Suprapubic skin (tissue), 4 donors: ENCODE measurements around the gene ZNF418. TPM values are rescaled to one million over a fixed set of nuclear protein-coding genes. Genes with fewer than 3 reads are reported as not detected.
"Not testable (repeated sequence)": the region's sequence is repeated elsewhere in the genome, so short reads cannot be mapped to it uniquely, and the experiment has no call there.

ENCODE experiments used
- DNase-seq, 2 donors: peaks; one replicate each; pipeline ENCODE4 v3.0.0-alpha.2; 2019; ENCODE audit warnings: low spot score in 2 of 2
- H3K27ac ChIP-seq: fragments of 200-600 bp; sonication (generic); one replicate; pipeline ENCODE4 v1.5.1; 2019
- H3K27me3 ChIP-seq: fragments of 200-600 bp; sonication (generic); one replicate; pipeline ENCODE4 v1.5.1; 2019
- H3K36me3 ChIP-seq: fragments of 200-600 bp; sonication (generic); one replicate; pipeline ENCODE4 v1.5.1; 2019
- H3K4me1 ChIP-seq: fragments of 200-600 bp; sonication (generic); one replicate; pipeline ENCODE4 v1.5.1; 2019
- H3K4me3 ChIP-seq: fragments of 200-600 bp; sonication (generic); one replicate; pipeline ENCODE4 v1.5.1; 2019; ENCODE audit warnings: mild to moderate bottlenecking
- H3K9me3 ChIP-seq: fragments of 200-600 bp; sonication (generic); one replicate; pipeline ENCODE4 v1.5.1; 2019
- EP300 ChIP-seq: sonication (generic); formaldehyde crosslinking; IDR thresholded peaks from one replicate; pipeline ENCODE4 v1.6.1; 2017; ENCODE audit warnings: antibody characterized with exemption
- POLR2A ChIP-seq, 2 donors: fragments of 450-650 bp; IDR thresholded peaks; one replicate each; pipeline ENCODE4 v1.6.1; 2017; ENCODE audit warnings: antibody characterized with exemption in 2 of 2, mild to moderate bottlenecking in 2 of 2, moderate library complexity in 2 of 2
- POLR2AphosphoS5 ChIP-seq, 3 donors: sonication (generic); formaldehyde crosslinking; IDR thresholded peaks; one replicate each; pipeline ENCODE4 v1.6.1; 2017; ENCODE audit warnings: antibody characterized with exemption in 3 of 3
- WGBS: methylation state at CpG from one replicate; pipeline ENCODE4 v1.1.5; 2018; 5-methylcytosine and 5-hydroxymethylcytosine counted together
- total RNA-seq, 4 donors: library from RNA; depleted of rRNA; stranded (reverse); fragments of >200 nt; gene quantifications; one replicate each; pipeline ENCODE4 v1.1.0, GENCODE V29; 2016
- TF ChIP-seq, protein P1 (sequence below), 2 donors: fragments of 200-600 bp in 1 of 2; fragments of 450-650 bp in 1 of 2; sonication (generic) in 1 of 2; IDR thresholded peaks; one replicate each; pipeline ENCODE4 v1.5.1; 2016 to 2019; ENCODE audit warnings: antibody characterized with exemption in 2 of 2, mild to moderate bottlenecking in 1 of 2, moderate library complexity in 1 of 2

The ZNF418 gene
- total RNA-seq, 4 donors from 2014 or later, result 1.2 to 33.4 (median 4.5) TPM

GRCh38 chr19:57916168-57916995, 18.8 kb downstream of the ZNF418 start, which contains the start of gene ZNF417:
TSS of gene ZNF417 (minus strand) at chr19:57916592. CDS start at chr19:57916411, 181 bp downstream.
- not testable (repeated sequence) for H3K9me3 ChIP-seq, H3K27me3 ChIP-seq
- Histone ChIP-seq H3K27ac (peak within 1 kb of the TSS; percentile 77), H3K4me1 (peaks cover 10% of the 10 kb centered on the region), H3K36me3 (peaks cover 27% of the 10 kb centered on the region), H3K4me3 (peak within 1 kb of the TSS; percentile 84)
- peak in 2 of 3 donors; percentile 35 to 66 for TF ChIP-seq POLR2AphosphoS5 (IDR thresholded peaks at IDR 0.05)
- TF ChIP-seq POLR2A (IDR thresholded peaks at IDR 0.05), result peak in 1 of 2 donors; percentile 49
- 3% methylated on average over 13 of the region's 51 CpGs for WGBS
- peak; percentile 87 to 88 for DNase-seq

GRCh38 chr19:57914531-57914930, 20.7 kb downstream of the ZNF418 start:
- no peak overlapping the region for H3K4me3 ChIP-seq
- DNase-seq, result no peak
- H3K4me1 ChIP-seq, result peaks cover 10% of the 10 kb centered on the region
- H3K36me3 ChIP-seq, result peaks cover 31% of the 10 kb centered on the region
- TF ChIP-seq POLR2A (IDR thresholded peaks at IDR 0.05) (no peak), EP300 (no peak), POLR2AphosphoS5 (IDR thresholded peaks at IDR 0.05) (no peak)
- TF ChIP-seq, protein P1, sequence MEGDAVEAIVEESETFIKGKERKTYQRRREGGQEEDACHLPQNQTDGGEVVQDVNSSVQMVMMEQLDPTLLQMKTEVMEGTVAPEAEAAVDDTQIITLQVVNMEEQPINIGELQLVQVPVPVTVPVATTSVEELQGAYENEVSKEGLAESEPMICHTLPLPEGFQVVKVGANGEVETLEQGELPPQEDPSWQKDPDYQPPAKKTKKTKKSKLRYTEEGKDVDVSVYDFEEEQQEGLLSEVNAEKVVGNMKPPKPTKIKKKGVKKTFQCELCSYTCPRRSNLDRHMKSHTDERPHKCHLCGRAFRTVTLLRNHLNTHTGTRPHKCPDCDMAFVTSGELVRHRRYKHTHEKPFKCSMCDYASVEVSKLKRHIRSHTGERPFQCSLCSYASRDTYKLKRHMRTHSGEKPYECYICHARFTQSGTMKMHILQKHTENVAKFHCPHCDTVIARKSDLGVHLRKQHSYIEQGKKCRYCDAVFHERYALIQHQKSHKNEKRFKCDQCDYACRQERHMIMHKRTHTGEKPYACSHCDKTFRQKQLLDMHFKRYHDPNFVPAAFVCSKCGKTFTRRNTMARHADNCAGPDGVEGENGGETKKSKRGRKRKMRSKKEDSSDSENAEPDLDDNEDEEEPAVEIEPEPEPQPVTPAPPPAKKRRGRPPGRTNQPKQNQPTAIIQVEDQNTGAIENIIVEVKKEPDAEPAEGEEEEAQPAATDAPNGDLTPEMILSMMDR (IDR thresholded peaks at IDR 0.05), result no peak
- peaks cover 5% of the 10 kb centered on the region for H3K9me3 ChIP-seq
- H3K27ac ChIP-seq, result no peak overlapping the region
- H3K27me3 ChIP-seq, result no peaks in the 10 kb centered on the region
- 91% methylated on average over 3 of the region's 3 CpGs for WGBS

DNA sequence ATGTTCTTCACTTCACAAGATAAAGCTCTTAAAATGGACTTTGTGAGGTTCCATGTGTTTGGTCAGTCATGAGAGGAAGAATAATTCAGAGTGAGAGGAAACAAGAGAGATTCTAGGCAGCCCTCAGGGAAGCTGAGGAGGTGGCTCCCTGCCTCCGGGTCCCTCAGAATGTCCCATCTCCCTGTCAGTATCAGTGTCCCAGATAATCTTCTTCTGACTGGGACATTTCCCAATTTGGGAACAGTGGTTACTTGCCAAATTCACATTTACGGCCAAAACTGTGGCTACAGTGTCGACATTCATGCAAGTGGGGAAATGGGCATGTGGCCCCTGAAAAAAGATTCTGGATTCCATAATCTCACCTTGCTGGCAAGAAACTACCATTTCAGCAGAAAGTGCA, 27.8 kb downstream of the ZNF418 start:
- 94% methylated on average over 3 of the region's 3 CpGs for WGBS
- Histone ChIP-seq H3K27ac (no peak overlapping the region), H3K4me3 (no peak overlapping the region), H3K9me3 (peaks cover 10% of the 10 kb centered on the region), H3K27me3 (no peaks in the 10 kb centered on the region), H3K36me3 (peaks cover 51% of the 10 kb centered on the region), H3K4me1 (no peaks in the 10 kb centered on the region)
- no peak for DNase-seq
- TF ChIP-seq, protein P1 (IDR thresholded peaks at IDR 0.05), result no peak
- no peak for TF ChIP-seq POLR2A (IDR thresholded peaks at IDR 0.05)
- TF ChIP-seq EP300, result no peak
- TF ChIP-seq POLR2AphosphoS5 (IDR thresholded peaks at IDR 0.05), result no peak

DNA sequence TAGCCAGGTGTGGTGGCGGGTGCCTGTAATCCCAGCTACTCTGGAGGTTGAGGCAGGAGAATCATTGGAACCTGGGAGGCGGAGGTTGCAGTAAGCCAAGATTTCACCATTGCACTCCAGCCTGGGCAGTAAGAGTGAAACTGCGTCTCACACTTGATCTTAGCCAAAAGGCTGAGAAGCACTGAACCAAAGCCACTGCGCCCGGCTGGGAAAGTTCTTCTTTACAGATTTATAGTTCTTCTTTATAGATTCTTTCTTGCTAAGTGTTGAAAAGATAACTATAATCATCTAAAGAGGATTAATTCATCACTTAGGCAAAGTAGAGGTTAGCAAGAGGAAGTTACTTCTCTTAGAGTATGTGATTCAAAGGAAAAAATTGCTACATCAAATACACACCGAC, 29.9 kb downstream of the ZNF418 start:
- Histone ChIP-seq H3K27me3 (no peaks in the 10 kb centered on the region), H3K4me1 (no peaks in the 10 kb centered on the region), H3K27ac (no peak overlapping the region), H3K9me3 (peaks cover 7% of the 10 kb centered on the region), H3K4me3 (no peak overlapping the region), H3K36me3 (peaks cover 30% of the 10 kb centered on the region)
- 96% methylated on average over 6 of the region's 6 CpGs for WGBS
- no peak for DNase-seq
- TF ChIP-seq, protein P1 (IDR thresholded peaks at IDR 0.05), result no peak
- TF ChIP-seq POLR2AphosphoS5 (IDR thresholded peaks at IDR 0.05) (no peak), POLR2A (IDR thresholded peaks at IDR 0.05) (no peak), EP300 (no peak)

- Histone ChIP-seq H3K36me3 (peaks cover 20% of the 10 kb centered on the region), H3K9me3 (peaks cover 4% of the 10 kb centered on the region), H3K4me1 (no peaks in the 10 kb centered on the region), H3K4me3 (no peak overlapping the region), H3K27ac (no peak overlapping the region), H3K27me3 (no peaks in the 10 kb centered on the region)
- no peak for DNase-seq
- WGBS, result 78% methylated on average over 7 of the region's 7 CpGs
- TF ChIP-seq POLR2A (IDR thresholded peaks at IDR 0.05) (no peak), POLR2AphosphoS5 (IDR thresholded peaks at IDR 0.05) (no peak), EP300 (no peak)
- TF ChIP-seq, protein P1 (IDR thresholded peaks at IDR 0.05), result no peak
Measured at GRCh38 chr19:57903618-57904184, 31.5 kb downstream of the ZNF418 start.
